IMR-90 (cell line): ENCODE results near the gene CPTP. TPM values are rescaled to one million over a fixed set of nuclear protein-coding genes. Genes with fewer than 3 reads are reported as not detected.
A peak's percentile ranks its signal among the peaks of the same experiment; 100 is the strongest.

Source experiments
- ATAC-seq: fragments of 200-7000 bp; cut with Tn5 transposase; 2 replicates; pipeline ENCODE4 v1.9.1; 2020; ENCODE audit warnings: low read depth, mild to moderate bottlenecking, moderate library complexity
- BruUV-seq: library from RNA; stranded (reverse); fragments of 400-500 nt; replicated peaks from 2 replicates; lab custom pipeline; 2021; lab: Mats Ljungman, UMichigan
- CTCF ChIA-PET: fragments of 300-600 bp; formaldehyde crosslinking; extraction: SDS; loops from one replicate; lab custom pipeline; 2021; ENCODE audit warnings: antibody characterized with exemption; lab: Yijun Ruan, JAX
- POLR2A ChIA-PET: fragments of 300-600 bp; sonication (Branson Sonifier 250); formaldehyde crosslinking; loops from one replicate; lab custom pipeline; 2022; ENCODE audit warnings: antibody characterized with exemption; ENCODE audit not compliant: unreplicated experiment; lab: Charles Lee
- DNase-seq: peaks from one replicate; pipeline ENCODE4 v3.0.0; 2013
- H2AFZ ChIP-seq: replicated peaks from 2 replicates; pipeline ENCODE3; 2013; ENCODE audit warnings: low read length, mild to moderate bottlenecking; ENCODE audit not compliant: poor library complexity
- H2AK5ac ChIP-seq: 2 replicates; pipeline ENCODE4 v1.6.1; 2013; ENCODE audit warnings: low read depth, low read length, inconsistent platforms
- H2AK9ac ChIP-seq: replicated peaks from 2 replicates; pipeline ENCODE3; 2013; ENCODE audit warnings: mild to moderate bottlenecking, low read depth, low read length, moderate library complexity; ENCODE audit not compliant: poor library complexity
- H2BK120ac ChIP-seq: 2 replicates; pipeline ENCODE4 v1.6.1; 2013; ENCODE audit warnings: low read depth, low read length, inconsistent platforms
- H2BK15ac ChIP-seq: 3 replicates; pipeline ENCODE4 v1.6.1; 2013; ENCODE audit warnings: low read depth, low read length, inconsistent platforms
- H2BK20ac ChIP-seq: 2 replicates; pipeline ENCODE4 v1.6.1; 2013; ENCODE audit warnings: low read depth, mild to moderate bottlenecking, inconsistent platforms, low read length, moderate library complexity
- H2BK5ac ChIP-seq: 2 replicates; pipeline ENCODE4 v1.6.1; 2013; ENCODE audit warnings: mild to moderate bottlenecking, low read depth, low read length, inconsistent platforms; ENCODE audit not compliant: poor library complexity, severe bottlenecking
- H3K14ac ChIP-seq: replicated peaks from 2 replicates; pipeline ENCODE4 v1.6.1; 2013; ENCODE audit warnings: low read depth, low read length, inconsistent platforms
- H3K18ac ChIP-seq: 2 replicates; pipeline ENCODE4 v1.6.1; 2013; ENCODE audit warnings: low read depth, low read length, control low read depth
- H3K23ac ChIP-seq: 2 replicates; pipeline ENCODE4 v1.6.1; 2013; ENCODE audit warnings: low read depth, low read length, inconsistent platforms
- H3K27ac ChIP-seq: 2 replicates; pipeline ENCODE4 v1.5.1; 2013; ENCODE audit warnings: mild to moderate bottlenecking, control low read depth, low read length; ENCODE audit not compliant: insufficient read depth
- H3K27me3 ChIP-seq: 2 replicates; pipeline ENCODE4 v1.6.1; 2013; ENCODE audit warnings: low read length; ENCODE audit not compliant: control insufficient read depth, insufficient read depth
- H3K36me3 ChIP-seq: 2 replicates; pipeline ENCODE4 v1.6.1; 2013; ENCODE audit warnings: low read length, mixed read lengths; ENCODE audit not compliant: control insufficient read depth, insufficient read depth
- H3K4ac ChIP-seq: 2 replicates; pipeline ENCODE4 v1.6.1; 2013; ENCODE audit warnings: low read depth, low read length, inconsistent platforms
- H3K4me1 ChIP-seq: 2 replicates; pipeline ENCODE4 v1.6.1; 2013; ENCODE audit warnings: low read length, mixed read lengths; ENCODE audit not compliant: control insufficient read depth, insufficient read depth
- H3K4me2 ChIP-seq: 2 replicates; pipeline ENCODE4 v1.6.1; 2013; ENCODE audit warnings: low read depth, mild to moderate bottlenecking, control low read depth, low read length, moderate library complexity
- H3K4me3 ChIP-seq: 2 replicates; pipeline ENCODE4 v1.5.1; 2013; ENCODE audit warnings: low read depth, mild to moderate bottlenecking, control low read depth, low read length, moderate library complexity; ENCODE audit not compliant: insufficient read depth
- H3K56ac ChIP-seq: 2 replicates; pipeline ENCODE4 v1.6.1; 2013; ENCODE audit warnings: low read length, inconsistent platforms; ENCODE audit not compliant: insufficient read depth; ENCODE audit errors: extremely low read depth
- H3K79me1 ChIP-seq, 2 experiments: 2 replicates each; pipeline ENCODE4 v1.6.1; 2013; ENCODE audit warnings: low read length in 2 of 2, inconsistent platforms in 1 of 2, low read depth in 1 of 2
- H3K9ac ChIP-seq: 2 replicates; pipeline ENCODE4 v1.6.1; 2013; ENCODE audit warnings: low read depth, low read length, control low read depth
- H3K9me1 ChIP-seq: 2 replicates; pipeline ENCODE4 v1.6.1; 2013; ENCODE audit warnings: low read length, inconsistent platforms; ENCODE audit not compliant: insufficient read depth
- H3K9me3 ChIP-seq: 2 replicates; pipeline ENCODE4 v1.6.1; 2013; ENCODE audit warnings: low read length; ENCODE audit not compliant: control insufficient read depth, insufficient read depth
- H4K20me1 ChIP-seq: 2 replicates; pipeline ENCODE4 v1.6.1; 2013; ENCODE audit warnings: low read length, inconsistent platforms; ENCODE audit not compliant: insufficient read depth
- H4K5ac ChIP-seq: 2 replicates; pipeline ENCODE4 v1.6.1; 2013; ENCODE audit warnings: mild to moderate bottlenecking, low read depth, low read length, control low read depth
- H4K8ac ChIP-seq, 2 experiments: 2 replicates each; pipeline ENCODE4 v1.6.1; 2013; ENCODE audit warnings: low read depth in 2 of 2, low read length in 2 of 2, control low read depth in 1 of 2, inconsistent platforms in 1 of 2
- H4K91ac ChIP-seq: 2 replicates; pipeline ENCODE4 v1.6.1; 2013; ENCODE audit warnings: low read depth, low read length, inconsistent platforms; ENCODE audit not compliant: insufficient read depth
- BHLHE40 ChIP-seq: fragments of 150-350 bp; IDR thresholded peaks from 2 replicates; pipeline ENCODE4 v1.6.1; 2016; ENCODE audit warnings: mild to moderate bottlenecking, low read depth, low read length
- CHD1 ChIP-seq: IDR thresholded peaks from 2 replicates; pipeline ENCODE4 v1.6.1; 2012; ENCODE audit warnings: low read depth, low read length, improper control_type of control experiment
- ELK1 ChIP-seq: fragments of 150-350 bp; IDR thresholded peaks from 2 replicates; pipeline ENCODE4 v1.6.1; 2016; ENCODE audit warnings: low read depth, mild to moderate bottlenecking, low read length, moderate library complexity, borderline replicate concordance
- FOS ChIP-seq: fragments of 150-350 bp; IDR thresholded peaks from 2 replicates; pipeline ENCODE4 v1.6.1; 2016; ENCODE audit warnings: low read depth, low read length
- MAFK ChIP-seq: IDR thresholded peaks from 2 replicates; pipeline ENCODE4 v1.6.1; 2012; ENCODE audit warnings: low read depth, low read length, improper control_type of control experiment
- MXI1 ChIP-seq: IDR thresholded peaks from 2 replicates; pipeline ENCODE4 v1.6.1; 2012; ENCODE audit warnings: low read depth, mild to moderate bottlenecking, low read length, moderate library complexity, borderline replicate concordance
- POLR2A ChIP-seq: IDR thresholded peaks from 2 replicates; pipeline ENCODE4 v1.6.1; 2012; ENCODE audit warnings: mild to moderate bottlenecking, low read depth, low read length
- RAD21 ChIP-seq: IDR thresholded peaks from 2 replicates; pipeline ENCODE4 v1.6.1; 2012; ENCODE audit warnings: low read length, improper control_type of control experiment
- WGBS, 2 experiments: methylation state at CpG; one replicate each; pipeline versions ENCODE4 v1.1.5 to v1.1.7; 2013; ENCODE audit warnings: missing lambda C conversion rate in 2 of 2; ENCODE audit not compliant: insufficient read length in 1 of 2; ENCODE audit errors: extremely low coverage in 2 of 2; 5-methylcytosine and 5-hydroxymethylcytosine counted together
- dilution Hi-C: fragments of 300-500 bp; cut with HindIII; formaldehyde crosslinking; loops from one replicate; pipeline ENCODE4 v1.14.3; 2018; ENCODE audit warnings: low sequenced_read_pairs; ENCODE audit not compliant: unreplicated experiment
- in situ Hi-C: fragments of 300-500 bp; cut with MboI; formaldehyde crosslinking; loops from 3 replicates; pipeline ENCODE4 v1.14.3; 2019; ENCODE audit warnings: low sequenced_read_pairs, inconsistent platforms, mixed read lengths
- intact Hi-C: fragments of 100-400 bp; cut with micrococcal nuclease; formaldehyde crosslinking; loops from 2 replicates; pipeline ENCODE4 v1.10.0; 2022
- polyA plus RNA-seq, 3 experiments: library from polyadenylated mRNA; depleted of rRNA; stranded (reverse); fragments of >200 nt; gene quantifications; 2 replicates each; pipeline ENCODE4 v1.2.3, GENCODE V29; 2012; ENCODE audit warnings: low replicate concordance in 1 of 3
- total RNA-seq: library from RNA; depleted of rRNA; stranded (reverse); fragments of >200 nt; gene quantifications from 2 replicates; pipeline ENCODE4 v1.2.3, GENCODE V29; 2012

The CPTP gene
- total and polyA plus RNA-seq, 2 of the 4 experiments (the other 2 are of a cell fraction) = 2.7 to 12.1 TPM

- Histone ChIP-seq H2BK5ac (no peak overlapping the region), H4K5ac (no peak overlapping the region), H3K79me1 (peaks cover 14 to 79% of the 10 kb centered on the region in 2 experiments), H3K9ac (no peak overlapping the region), H2BK20ac (no peak overlapping the region), H3K4me3 (no peak overlapping the region), H3K9me3 (no peaks in the 10 kb centered on the region), H3K56ac (no peak overlapping the region), H4K91ac (no peak overlapping the region), H2AK5ac (peak overlapping the region; percentile 20; the same call in 1 of the 2 replicates), H2AK9ac (no peak overlapping the region), H2BK120ac (no peak overlapping the region), H4K20me1 (peaks cover 74% of the 10 kb centered on the region), H4K8ac (no peak overlapping the region), H3K23ac (no peak overlapping the region), H3K27me3 (no peaks in the 10 kb centered on the region), H3K9me1 (peaks cover 4% of the 10 kb centered on the region), H2AFZ (no peak overlapping the region), H3K4me2 (no peak overlapping the region), H3K27ac (no peak overlapping the region), H3K18ac (no peak overlapping the region), H3K4ac (no peak overlapping the region), H3K14ac (no peak overlapping the region), H3K36me3 (peaks cover 51% of the 10 kb centered on the region), H3K4me1 (peaks cover 11% of the 10 kb centered on the region; the same call in 1 of the 2 replicates), H2BK15ac (no peak overlapping the region)
- BruUV-seq = TSS peak; percentile 37
- peak; percentile 87 for ATAC-seq
- 33% methylated on average over 2 of the region's 9 CpGs; no CpG with 5 or more reads in 1 of the 2 experiments for WGBS, 2 experiments
- in situ Hi-C loops (no loop called here), intact Hi-C loops (no loop called here), dilution Hi-C loops (no loop called here)
- DNase-seq = peak; percentile 95
- CTCF ChIA-PET = interaction anchor here (0.6 kb wide), 1 partner anchor 39 kb away, joined by 3 read pairs; no protein-coding TSS in a partner anchor
- peak; percentile 81 for TF ChIP-seq FOS
- TF ChIP-seq BHLHE40 = peak; percentile 54; the same call in 1 of the 2 replicates
- TF ChIP-seq ELK1 = no peak
- 0 out of 2 replicates have a peak, but pooled peaks have one; percentile 55 for TF ChIP-seq MXI1
- TF ChIP-seq MAFK = no peak
- TF ChIP-seq RAD21 = no peak
- no peak for TF ChIP-seq CHD1
- TF ChIP-seq POLR2A = peak; percentile 32; the same call in 1 of the 2 replicates
- POLR2A ChIA-PET = no interaction called here
Observed at GRCh38 chr1:1318131-1318652, 6.4 kb upstream of the CPTP start.
